OCI-LY3 (cell line): ENCODE measurements around the gene MCRIP2.
"Not testable (repeated sequence)": the region's sequence is repeated elsewhere in the genome, so short reads cannot be mapped to it uniquely, and the experiment has no call there.

Source experiments
- H2AFZ ChIP-seq: fragments of 200-600, 300-600 bp; shearing (Covaris generic); 2 replicates; pipeline ENCODE4 v1.6.0; 2014; ENCODE audit warnings: antibody characterized with exemption, low read depth, low read length
- H3K27ac ChIP-seq: fragments of 200-600, 300-600 bp; sonication (generic); 2 replicates; pipeline ENCODE4 v1.5.1; 2014; ENCODE audit warnings: mild to moderate bottlenecking, low read length, moderate library complexity, mixed read lengths
- H3K27me3 ChIP-seq: fragments of 200-600, 300-600 bp; sonication (generic); 2 replicates; pipeline ENCODE4 v1.6.1; 2014; ENCODE audit warnings: low read depth, low read length, mixed read lengths
- H3K36me3 ChIP-seq: fragments of 200-600, 300-600 bp; sonication (generic); replicated peaks from 2 replicates; pipeline ENCODE3; 2014; ENCODE audit warnings: low read depth, low read length, mixed read lengths
- H3K4me1 ChIP-seq: fragments of 300-600, 200-600 bp; sonication (generic); 2 replicates; pipeline ENCODE4 v1.6.1; 2014; ENCODE audit warnings: low read length, mixed read lengths
- H3K4me2 ChIP-seq: fragments of 200-600, 300-600 bp; sonication (generic); 2 replicates; pipeline ENCODE4 v1.6.1; 2014; ENCODE audit warnings: low read length, mixed read lengths
- H3K4me3 ChIP-seq: fragments of 300-600, 200-600 bp; sonication (generic); 2 replicates; pipeline ENCODE4 v1.5.1; 2014; ENCODE audit warnings: antibody characterized with exemption, mild to moderate bottlenecking, low read length, moderate library complexity
- H3K79me2 ChIP-seq: fragments of 300-600, 200-600 bp; shearing (Covaris generic); 2 replicates; pipeline ENCODE4 v1.6.1; 2014; ENCODE audit warnings: mild to moderate bottlenecking, low read length, mixed read lengths
- H3K9ac ChIP-seq: fragments of 300-600, 200-600 bp; shearing (Covaris generic); 2 replicates; pipeline ENCODE4 v1.6.0; 2014; ENCODE audit warnings: mild to moderate bottlenecking, low read length, moderate library complexity
- H3K9me3 ChIP-seq: fragments of 200-600, 300-600 bp; shearing (Covaris generic); 2 replicates; pipeline ENCODE4 v1.6.1; 2014; ENCODE audit warnings: low read length, mixed read lengths; ENCODE audit not compliant: insufficient read depth
- H4K20me1 ChIP-seq: fragments of 200-600, 300-600 bp; sonication (generic); 2 replicates; pipeline ENCODE4 v1.6.1; 2016; ENCODE audit warnings: low read length, mixed read lengths; ENCODE audit not compliant: insufficient read depth
- EZH2phosphoT487 ChIP-seq: fragments of 200-600 bp; shearing (Covaris generic); IDR thresholded peaks from 2 replicates; pipeline ENCODE4 v1.6.1; 2018; ENCODE audit warnings: antibody characterized with exemption, mixed run types, low read depth
- TF ChIP-seq, protein P1 (sequence below): fragments of 200-600, 300-600 bp; sonication (generic); IDR thresholded peaks from 2 replicates; pipeline ENCODE4 v1.5.1; 2014; ENCODE audit warnings: antibody characterized with exemption, low read length, low read depth

The MCRIP2 gene

DNA sequence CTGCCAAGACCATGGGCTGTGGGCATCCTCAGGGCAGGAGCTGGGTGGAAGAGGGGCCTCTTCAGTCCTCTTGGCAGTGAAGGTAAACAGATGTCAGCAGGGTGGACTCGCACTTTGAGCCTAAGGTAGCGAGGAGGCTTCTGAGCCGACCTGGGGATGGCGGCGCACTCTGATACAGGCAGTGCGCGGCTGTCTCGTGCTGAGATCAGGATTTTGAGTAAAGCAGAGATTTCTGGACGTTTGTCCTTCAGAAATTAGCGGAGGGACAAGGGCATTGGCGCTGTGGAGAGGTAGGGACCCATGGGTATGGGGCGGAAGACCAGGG is 44.9 kb upstream of the MCRIP2 start:
- Histone ChIP-seq H3K36me3 (peaks cover 8% of the 10 kb centered on the region), H3K4me2 (no peak overlapping the region), H3K27ac (no peak overlapping the region), H2AFZ (no peak overlapping the region), H3K4me1 (no peaks in the 10 kb centered on the region), H3K27me3 (no peaks in the 10 kb centered on the region), H3K4me3 (no peak overlapping the region), H3K9ac (no peak overlapping the region), H4K20me1 (peaks cover 5% of the 10 kb centered on the region; the same call in 1 of the 2 replicates), H3K9me3 (no peaks in the 10 kb centered on the region), H3K79me2 (no peaks in the 10 kb centered on the region; the same call in 1 of the 2 replicates)
- TF ChIP-seq EZH2phosphoT487: no peak
- TF ChIP-seq, protein P1, sequence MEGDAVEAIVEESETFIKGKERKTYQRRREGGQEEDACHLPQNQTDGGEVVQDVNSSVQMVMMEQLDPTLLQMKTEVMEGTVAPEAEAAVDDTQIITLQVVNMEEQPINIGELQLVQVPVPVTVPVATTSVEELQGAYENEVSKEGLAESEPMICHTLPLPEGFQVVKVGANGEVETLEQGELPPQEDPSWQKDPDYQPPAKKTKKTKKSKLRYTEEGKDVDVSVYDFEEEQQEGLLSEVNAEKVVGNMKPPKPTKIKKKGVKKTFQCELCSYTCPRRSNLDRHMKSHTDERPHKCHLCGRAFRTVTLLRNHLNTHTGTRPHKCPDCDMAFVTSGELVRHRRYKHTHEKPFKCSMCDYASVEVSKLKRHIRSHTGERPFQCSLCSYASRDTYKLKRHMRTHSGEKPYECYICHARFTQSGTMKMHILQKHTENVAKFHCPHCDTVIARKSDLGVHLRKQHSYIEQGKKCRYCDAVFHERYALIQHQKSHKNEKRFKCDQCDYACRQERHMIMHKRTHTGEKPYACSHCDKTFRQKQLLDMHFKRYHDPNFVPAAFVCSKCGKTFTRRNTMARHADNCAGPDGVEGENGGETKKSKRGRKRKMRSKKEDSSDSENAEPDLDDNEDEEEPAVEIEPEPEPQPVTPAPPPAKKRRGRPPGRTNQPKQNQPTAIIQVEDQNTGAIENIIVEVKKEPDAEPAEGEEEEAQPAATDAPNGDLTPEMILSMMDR: no peak

DNA sequence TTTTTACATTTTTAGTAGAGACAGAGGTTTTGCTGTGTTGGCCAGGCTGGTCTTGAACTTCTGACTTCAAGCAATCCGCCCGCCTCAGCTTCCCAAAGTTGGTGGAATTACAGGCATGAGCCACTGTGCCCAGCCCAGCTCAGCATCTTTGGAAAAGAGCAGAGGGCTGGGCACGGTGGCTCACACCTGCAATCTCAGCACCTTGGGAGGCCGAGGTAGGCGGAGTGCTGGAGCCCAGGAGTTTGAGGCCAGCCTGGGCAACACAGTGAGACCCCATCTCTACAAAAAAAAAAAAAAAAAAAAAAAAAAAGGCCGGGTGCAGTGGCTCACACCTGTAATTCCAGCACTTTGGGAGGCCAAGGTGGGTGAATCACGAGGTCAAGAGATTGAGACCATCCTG is 44.0 kb upstream of the MCRIP2 start:
- H3K27ac ChIP-seq, H3K79me2 ChIP-seq: not testable (repeated sequence)

DNA sequence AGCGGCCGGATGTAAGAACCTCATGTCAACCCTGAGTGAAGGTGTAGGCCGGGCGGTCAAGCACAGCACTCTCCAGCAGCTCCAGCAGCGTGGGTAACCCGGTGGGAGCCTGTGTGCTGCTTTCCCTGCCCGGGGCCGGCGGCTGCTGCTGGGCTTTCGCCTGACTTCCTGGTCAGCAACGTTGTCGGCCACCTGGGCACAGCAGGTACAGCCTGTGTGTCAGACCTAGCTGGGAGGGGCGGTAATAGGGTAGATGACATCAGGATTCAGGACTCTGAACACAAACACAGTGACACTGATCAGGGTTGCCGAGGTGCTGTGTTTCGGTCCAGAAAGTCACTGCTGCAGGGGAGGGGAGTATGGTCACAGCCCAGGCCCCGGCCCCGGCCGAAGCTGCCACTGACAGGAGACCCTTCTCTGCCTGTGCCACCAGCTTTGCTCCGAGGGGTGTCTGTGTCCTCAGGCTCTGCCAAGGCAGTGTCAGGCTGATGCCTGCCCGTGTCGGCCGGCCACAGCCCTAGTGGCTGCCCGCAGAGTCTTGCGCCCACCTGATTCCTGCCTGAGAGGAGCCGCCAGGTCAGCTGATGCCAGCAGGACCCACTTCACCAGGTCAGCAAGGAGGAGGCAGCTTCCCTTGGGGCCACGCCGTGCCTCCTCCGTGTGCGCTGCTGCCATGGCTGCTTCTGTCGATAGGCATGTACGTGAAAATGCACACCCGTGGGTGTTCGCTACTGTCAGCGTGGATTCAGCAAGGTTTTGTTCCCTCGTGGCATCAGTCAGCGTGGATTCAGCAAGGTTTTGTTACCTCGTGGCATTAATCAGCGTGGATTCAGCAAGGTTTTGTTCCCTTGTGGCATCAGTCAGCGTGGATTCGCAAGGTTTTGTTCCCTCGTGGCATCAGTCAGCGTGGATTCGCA is 42.5 kb upstream of the MCRIP2 start:
- Histone ChIP-seq H3K4me3 (no peak overlapping the region), H3K27ac (no peak overlapping the region), H3K9me3 (no peaks in the 10 kb centered on the region), H2AFZ (no peak overlapping the region), H3K4me2 (no peak overlapping the region), H3K27me3 (no peaks in the 10 kb centered on the region), H4K20me1 (peaks cover 4% of the 10 kb centered on the region; the same call in 1 of the 2 replicates), H3K36me3 (peaks cover 8% of the 10 kb centered on the region), H3K9ac (no peak overlapping the region), H3K79me2 (no peaks in the 10 kb centered on the region; the same call in 1 of the 2 replicates), H3K4me1 (no peaks in the 10 kb centered on the region)
- TF ChIP-seq, protein P1: no peak
- TF ChIP-seq EZH2phosphoT487: no peak

More for the DNA sequence above, 44.0 kb upstream of the MCRIP2 start:
- not testable (repeated sequence) for H4K20me1 ChIP-seq, H3K36me3 ChIP-seq, H3K4me1 ChIP-seq, H2AFZ ChIP-seq, H3K9me3 ChIP-seq, H3K27me3 ChIP-seq, H3K4me3 ChIP-seq, H3K4me2 ChIP-seq, H3K9ac ChIP-seq

DNA sequence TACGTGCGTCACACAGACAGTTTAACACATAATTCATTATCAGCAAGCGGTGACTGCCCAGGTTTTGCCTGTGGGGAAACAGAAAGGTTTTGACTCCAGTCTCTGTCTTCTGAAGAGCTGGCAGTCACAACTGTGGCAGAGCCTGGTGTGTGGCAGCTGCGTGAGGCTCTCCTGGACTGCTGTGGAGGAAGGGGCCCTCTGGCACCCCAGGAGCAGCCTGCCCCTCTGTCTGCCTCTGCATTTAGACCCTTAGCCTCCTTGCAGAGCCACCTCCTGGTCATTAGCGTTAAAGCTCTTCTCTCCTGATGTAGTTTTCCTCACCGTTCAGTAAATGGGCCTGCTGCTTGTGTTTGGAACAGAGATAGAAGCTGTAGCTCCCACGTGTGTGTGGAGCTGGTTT is 40.8 kb upstream of the MCRIP2 start:
- Histone ChIP-seq H3K36me3 (peaks cover 8% of the 10 kb centered on the region), H2AFZ (no peak overlapping the region), H3K4me1 (no peaks in the 10 kb centered on the region), H3K4me2 (no peak overlapping the region), H3K4me3 (no peak overlapping the region), H3K79me2 (0 out of 2 replicates have a peak, but pooled peaks cover 2% of the 10 kb centered on the region), H3K9ac (no peak overlapping the region), H3K27ac (no peak overlapping the region), H3K27me3 (no peaks in the 10 kb centered on the region), H3K9me3 (no peaks in the 10 kb centered on the region), H4K20me1 (no peaks in the 10 kb centered on the region)
- TF ChIP-seq, protein P1: peak; percentile 40
- no peak for TF ChIP-seq EZH2phosphoT487
